CD14-positive monocyte (primary cell): Measurements from ENCODE around the gene ABHD10. TPM values are rescaled to one million over a fixed set of nuclear protein-coding genes. Genes with fewer than 3 reads are reported as not detected.
A peak's percentile ranks its signal among the peaks of the same experiment; 100 is the strongest.

Experiments
- DNase-seq, 3 donors: peaks; one replicate each; pipeline ENCODE4 v3.0.0-alpha.2; 2011 to 2022
- H2AFZ ChIP-seq: 2 replicates; pipeline ENCODE4 v1.6.0; 2012; ENCODE audit warnings: mild to moderate bottlenecking, low read depth, low read length, inconsistent platforms; ENCODE audit not compliant: insufficient read depth, poor library complexity, severe bottlenecking
- H3K27ac ChIP-seq, 2 donors: 1 replicate in 1 of 2; 2 replicates in 1 of 2; pipeline ENCODE4 v1.5.1; 2012 to 2013; ENCODE audit warnings: low read length in 2 of 2, control low read depth in 1 of 2, inconsistent platforms in 1 of 2, low read depth in 1 of 2, mild to moderate bottlenecking in 1 of 2
- H3K27me3 ChIP-seq, 2 donors: one replicate each; pipeline versions ENCODE4 v1.6.0 to v1.6.1; 2011 to 2013; ENCODE audit warnings: low read length in 2 of 2; ENCODE audit not compliant: control insufficient read depth in 2 of 2, insufficient read depth in 2 of 2
- H3K36me3 ChIP-seq, 2 donors: replicated peaks in 1 of 2; 1 replicate in 1 of 2; 2 replicates in 1 of 2; pipeline versions ENCODE4 v1.5.1 to v1.6.1; 2012 to 2013; ENCODE audit warnings: low read length in 2 of 2, control low read depth in 1 of 2, inconsistent platforms in 1 of 2, mild to moderate bottlenecking in 1 of 2; ENCODE audit not compliant: insufficient read depth in 2 of 2, control insufficient read depth in 1 of 2
- H3K4me1 ChIP-seq, 2 donors: 1 replicate in 1 of 2; 2 replicates in 1 of 2; pipeline versions ENCODE4 v1.5.1 to v1.6.1; 2012 to 2013; ENCODE audit warnings: low read length in 2 of 2, control low read depth in 1 of 2, inconsistent platforms in 1 of 2, mild to moderate bottlenecking in 1 of 2, moderate library complexity in 1 of 2; ENCODE audit not compliant: insufficient read depth in 2 of 2, control insufficient read depth in 1 of 2
- H3K4me2 ChIP-seq: replicated peaks from 2 replicates; pipeline ENCODE3; 2012; ENCODE audit warnings: low read length, moderate library complexity, mild to moderate bottlenecking; ENCODE audit not compliant: poor library complexity, severe bottlenecking; ENCODE audit errors: extremely low read depth
- H3K4me3 ChIP-seq, 3 experiments: fragments of 200-600 bp in 1 of 3; sonication (generic) in 1 of 3; replicated peaks in 1 of 3; 1 replicate in 2 of 3; 2 replicates in 1 of 3; pipeline ENCODE4 v1.5.1; 2011 to 2013; ENCODE audit warnings: low read length in 3 of 3, mild to moderate bottlenecking in 3 of 3, control low read depth in 2 of 3, low read depth in 2 of 3, inconsistent platforms in 1 of 3, moderate library complexity in 1 of 3
- H3K79me2 ChIP-seq: 2 replicates; pipeline ENCODE4 v1.6.0; 2012; ENCODE audit warnings: mild to moderate bottlenecking, control low read depth, inconsistent platforms, low read length, moderate library complexity; ENCODE audit not compliant: insufficient read depth
- H3K9ac ChIP-seq: 2 replicates; pipeline ENCODE4 v1.6.0; 2017; ENCODE audit warnings: low read length, mild to moderate bottlenecking; ENCODE audit not compliant: insufficient read depth, poor library complexity, severe bottlenecking
- H3K9me3 ChIP-seq, 2 donors: replicated peaks in 1 of 2; 1 replicate in 1 of 2; 2 replicates in 1 of 2; pipeline versions ENCODE4 v1.5.1 to v1.6.1; 2012 to 2013; ENCODE audit warnings: low read length in 2 of 2, control low read depth in 1 of 2; ENCODE audit not compliant: control insufficient read depth in 1 of 2, insufficient read depth in 1 of 2
- H4K20me1 ChIP-seq: 2 replicates; pipeline ENCODE4 v1.6.0; 2012; ENCODE audit warnings: mild to moderate bottlenecking, low read length, control low read depth, moderate library complexity; ENCODE audit not compliant: insufficient read depth
- H3K27ac Mint-ChIP-seq, 7 donors: one replicate each; pipeline ENCODE4 v1.8.0; 2020; ENCODE audit warnings: mild to moderate bottlenecking in 7 of 7, mixed read lengths in 7 of 7, moderate library complexity in 6 of 7, inconsistent platforms in 2 of 7
- H3K27me3 Mint-ChIP-seq, 3 donors: one replicate each; pipeline ENCODE4 v1.8.0; 2021 to 2022; ENCODE audit warnings: low read depth in 3 of 3, mild to moderate bottlenecking in 3 of 3, mixed read lengths in 3 of 3, moderate library complexity in 3 of 3, inconsistent platforms in 1 of 3
- H3K36me3 Mint-ChIP-seq, 2 donors: one replicate each; pipeline ENCODE4 v1.8.0; 2020; ENCODE audit warnings: mixed read lengths in 2 of 2, inconsistent platforms in 1 of 2, mild to moderate bottlenecking in 1 of 2
- H3K4me1 Mint-ChIP-seq: one replicate; pipeline ENCODE4 v1.8.0; 2020; ENCODE audit warnings: mild to moderate bottlenecking, mixed read lengths
- H3K4me3 Mint-ChIP-seq, 2 donors: one replicate each; pipeline ENCODE4 v1.8.0; 2020; ENCODE audit warnings: mild to moderate bottlenecking in 2 of 2, mixed read lengths in 2 of 2, moderate library complexity in 1 of 2
- H3K9me3 Mint-ChIP-seq, 7 donors: one replicate each; pipeline ENCODE4 v1.8.0; 2020 to 2022; ENCODE audit warnings: mixed read lengths in 7 of 7, mild to moderate bottlenecking in 6 of 7, moderate library complexity in 6 of 7, inconsistent platforms in 2 of 7
- WGBS: methylation state at CpG from one replicate; pipeline ENCODE4 v1.1.5; 2013; ENCODE audit warnings: missing lambda C conversion rate; ENCODE audit not compliant: insufficient coverage; 5-methylcytosine and 5-hydroxymethylcytosine counted together
- intact Hi-C, 2 donors: fragments of 100-400 bp; cut with micrococcal nuclease; formaldehyde crosslinking; loops; one replicate each; pipeline versions ENCODE4 v1.15.0 to v1.15.1; 2023
- polyA minus RNA-seq: library from RNA; depleted of rRNA, polyadenylated mRNA; stranded (reverse); fragments of >200 nt; gene quantifications from 2 replicates; pipeline ENCODE4 v1.2.3, GENCODE V29; 2012
- polyA plus RNA-seq, 3 donors: library from polyadenylated mRNA; depleted of rRNA in 1 of 3; unstranded in 2 of 3; stranded (reverse) in 1 of 3; fragments of 300-500 nt in 2 of 3; fragments of >200 nt in 1 of 3; fragmentation: Illumina TruSeq in 2 of 3; gene quantifications; 1 replicate in 2 of 3; 2 replicates in 1 of 3; pipeline ENCODE4 v1.2.3, GENCODE V29; 2012 to 2021
- total RNA-seq, 12 experiments: library from RNA in 1 of 12; stranded (reverse) in 1 of 12; fragments of 120-200 nt in 1 of 12; gene quantifications; one replicate each; pipeline ENCODE4 v1.2.4 and lab custom pipeline; 2013 to 2026; ENCODE audit warnings: mixed read lengths in 6 of 12, inconsistent platforms in 1 of 12
- TF ChIP-seq, protein P1 (sequence below): fragments of 200-600 bp; IDR thresholded peaks from one replicate; pipeline ENCODE4 v1.8.0; 2022; ENCODE audit warnings: antibody characterized with exemption, mild to moderate bottlenecking

The ABHD10 gene
- 33.1 TPM for total RNA-seq (2013)
- polyA plus RNA-seq = 10 to 100 TPM; 15.2 to 22.3 (median 17.0) TPM
- 13.3 and 17.0 TPM in 2 replicates for polyA minus RNA-seq
- 1.3 to 11.4 (median 6.9) reads per million in 11 experiments for total RNA-seq (lab: John Stamatoyannopoulos, UW)

DNA sequence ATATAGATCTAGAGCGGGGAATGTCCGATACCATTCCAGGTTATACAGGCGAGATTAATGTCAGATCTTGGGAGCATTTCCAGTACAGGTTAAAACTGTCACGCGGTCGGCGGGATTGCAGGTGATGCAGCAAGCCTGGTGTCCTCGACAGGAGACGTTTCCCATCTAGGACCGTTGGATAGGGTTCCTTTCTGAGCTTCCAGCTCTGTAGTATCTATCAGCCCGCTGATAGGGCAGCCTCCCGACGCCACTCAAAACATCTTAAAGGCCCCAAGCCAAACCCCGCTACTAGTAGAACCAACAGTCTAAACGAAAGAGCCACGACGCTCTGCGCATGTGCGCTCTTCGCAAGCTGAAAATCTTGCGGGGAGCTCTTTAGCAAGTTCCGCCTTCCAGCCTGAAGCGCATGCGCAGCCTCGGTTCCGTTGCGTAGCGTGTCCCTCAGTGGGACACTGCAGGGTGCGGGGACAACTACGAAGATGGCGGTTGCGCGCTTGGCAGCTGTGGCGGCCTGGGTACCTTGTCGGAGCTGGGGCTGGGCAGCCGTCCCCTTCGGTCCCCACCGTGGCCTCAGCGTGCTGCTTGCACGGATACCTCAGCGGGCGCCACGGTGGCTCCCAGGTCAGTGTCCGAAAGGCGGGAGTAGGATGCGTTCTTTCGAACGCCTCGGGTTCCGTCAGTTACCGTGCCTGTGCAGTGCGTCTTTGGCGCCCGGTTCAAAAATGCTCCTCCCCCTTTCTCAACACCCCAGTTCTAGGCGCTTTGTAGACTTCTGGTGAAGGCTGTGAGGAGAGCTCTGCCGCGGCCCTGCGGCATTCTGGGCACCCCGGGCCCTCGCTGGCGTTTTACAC lies at the start of gene ABHD10:
TSS of gene ABHD10 (plus strand) at position 444 of the 851 bp plus-strand sequence. CDS start at position 480, 36 bp downstream.
- no peaks in the 10 kb centered on the region for H3K9me3 ChIP-seq
- Mint-ChIP-seq H3K27me3 (peaks cover 0 to 4% (median 1%) of the 10 kb centered on the region in 3 donors), H3K4me3 (peak within 1 kb of the TSS; percentile 87 to 92), H3K4me1 (peaks cover 36% of the 10 kb centered on the region), H3K9me3 (no peaks in the 10 kb centered on the region), H3K36me3 (peaks cover 5 to 19% of the 10 kb centered on the region in 2 donors), H3K27ac (peak within 1 kb of the TSS; percentile 82 to 95 (median 93))
- H3K27ac ChIP-seq = peak within 1 kb of the TSS; percentile 85 to 94
- H3K4me1 ChIP-seq = peaks cover 25 to 39% of the 10 kb centered on the region in 2 donors
- WGBS = 11% methylated on average over 53 of the region's 61 CpGs
- H4K20me1 ChIP-seq = peaks cover 43% of the 10 kb centered on the region
- peak within 1 kb of the TSS; percentile 93 for H3K4me2 ChIP-seq
- peaks cover 2 to 16% of the 10 kb centered on the region in 2 donors for H3K36me3 ChIP-seq
- H3K79me2 ChIP-seq = peaks cover 50% of the 10 kb centered on the region
- peak within 1 kb of the TSS; percentile 99 for H2AFZ ChIP-seq
- H3K9ac ChIP-seq = peak within 1 kb of the TSS; percentile 90
- intact Hi-C loops = loop anchor here in 1 of 2 donors (5.0 kb wide), 1 partner anchor 262 kb away; no protein-coding TSS in a partner anchor
- TF ChIP-seq, protein P1, sequence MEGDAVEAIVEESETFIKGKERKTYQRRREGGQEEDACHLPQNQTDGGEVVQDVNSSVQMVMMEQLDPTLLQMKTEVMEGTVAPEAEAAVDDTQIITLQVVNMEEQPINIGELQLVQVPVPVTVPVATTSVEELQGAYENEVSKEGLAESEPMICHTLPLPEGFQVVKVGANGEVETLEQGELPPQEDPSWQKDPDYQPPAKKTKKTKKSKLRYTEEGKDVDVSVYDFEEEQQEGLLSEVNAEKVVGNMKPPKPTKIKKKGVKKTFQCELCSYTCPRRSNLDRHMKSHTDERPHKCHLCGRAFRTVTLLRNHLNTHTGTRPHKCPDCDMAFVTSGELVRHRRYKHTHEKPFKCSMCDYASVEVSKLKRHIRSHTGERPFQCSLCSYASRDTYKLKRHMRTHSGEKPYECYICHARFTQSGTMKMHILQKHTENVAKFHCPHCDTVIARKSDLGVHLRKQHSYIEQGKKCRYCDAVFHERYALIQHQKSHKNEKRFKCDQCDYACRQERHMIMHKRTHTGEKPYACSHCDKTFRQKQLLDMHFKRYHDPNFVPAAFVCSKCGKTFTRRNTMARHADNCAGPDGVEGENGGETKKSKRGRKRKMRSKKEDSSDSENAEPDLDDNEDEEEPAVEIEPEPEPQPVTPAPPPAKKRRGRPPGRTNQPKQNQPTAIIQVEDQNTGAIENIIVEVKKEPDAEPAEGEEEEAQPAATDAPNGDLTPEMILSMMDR = no peak
- H3K4me3 ChIP-seq = peak within 1 kb of the TSS; percentile 84 to 98 (median 86)
- H3K27me3 ChIP-seq = no peaks in the 10 kb centered on the region
- DNase-seq = peak; percentile 97 to 99 (median 97)

DNA sequence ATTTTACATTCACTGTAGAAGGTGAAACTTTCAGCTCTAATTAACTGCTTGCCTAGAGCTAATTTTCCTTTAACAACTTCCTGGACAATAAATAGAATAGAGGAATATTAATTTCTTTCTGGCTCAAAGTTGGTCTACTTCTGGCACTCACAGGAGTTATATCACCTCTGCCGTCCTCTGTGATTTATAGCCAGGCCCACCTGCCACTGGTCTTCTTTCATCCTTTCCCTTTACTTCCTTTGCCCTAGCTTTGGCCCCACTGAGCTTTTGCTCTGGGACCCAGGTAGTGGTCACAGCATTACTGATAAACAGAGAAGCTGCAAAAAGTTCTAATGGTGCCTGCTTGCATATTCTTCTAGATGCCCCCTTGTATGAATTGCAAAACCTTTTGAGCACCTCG lies 49.3 kb upstream of the ABHD10 start:
- Histone ChIP-seq H3K4me2 (no peak overlapping the region), H3K9ac (no peak overlapping the region), H2AFZ (no peak overlapping the region), H3K4me3 (no peak overlapping the region), H3K79me2 (no peaks in the 10 kb centered on the region), H3K36me3 (no peaks in the 10 kb centered on the region), H3K27ac (no peak overlapping the region), H3K9me3 (no peaks in the 10 kb centered on the region), H3K27me3 (no peaks in the 10 kb centered on the region), H4K20me1 (no peaks in the 10 kb centered on the region), H3K4me1 (no peaks in the 10 kb centered on the region)
- TF ChIP-seq, protein P1 = no peak
- peaks cover 0 to 4% (median 0%) of the 10 kb centered on the region in 3 donors for H3K27me3 Mint-ChIP-seq
- H3K36me3 Mint-ChIP-seq = no peaks in the 10 kb centered on the region
- intact Hi-C loops = no loop called here
- H3K27ac Mint-ChIP-seq = no peak overlapping the region
- H3K9me3 Mint-ChIP-seq = peaks cover 0 to 3% (median 0%) of the 10 kb centered on the region in 7 donors
- DNase-seq = no peak
- no CpG with 5 or more reads among the region's 2 CpGs for WGBS
- no peaks in the 10 kb centered on the region for H3K4me1 Mint-ChIP-seq
- no peak overlapping the region for H3K4me3 Mint-ChIP-seq
